22Rv1 (cell line): Measurements from ENCODE around the gene DIAPH2.

Experiments used
- ZFX ChIP-seq: fragments of 450-650 bp; IDR thresholded peaks from 2 replicates; pipeline ENCODE4 v1.6.1; 2017; ENCODE audit warnings: antibody characterized with exemption, borderline replicate concordance
- TF ChIP-seq, protein P1 (sequence below): fragments of 450-650 bp; IDR thresholded peaks from 2 replicates; pipeline ENCODE4 v1.5.1; 2017; ENCODE audit warnings: mild to moderate bottlenecking

- TF ChIP-seq, protein P1, sequence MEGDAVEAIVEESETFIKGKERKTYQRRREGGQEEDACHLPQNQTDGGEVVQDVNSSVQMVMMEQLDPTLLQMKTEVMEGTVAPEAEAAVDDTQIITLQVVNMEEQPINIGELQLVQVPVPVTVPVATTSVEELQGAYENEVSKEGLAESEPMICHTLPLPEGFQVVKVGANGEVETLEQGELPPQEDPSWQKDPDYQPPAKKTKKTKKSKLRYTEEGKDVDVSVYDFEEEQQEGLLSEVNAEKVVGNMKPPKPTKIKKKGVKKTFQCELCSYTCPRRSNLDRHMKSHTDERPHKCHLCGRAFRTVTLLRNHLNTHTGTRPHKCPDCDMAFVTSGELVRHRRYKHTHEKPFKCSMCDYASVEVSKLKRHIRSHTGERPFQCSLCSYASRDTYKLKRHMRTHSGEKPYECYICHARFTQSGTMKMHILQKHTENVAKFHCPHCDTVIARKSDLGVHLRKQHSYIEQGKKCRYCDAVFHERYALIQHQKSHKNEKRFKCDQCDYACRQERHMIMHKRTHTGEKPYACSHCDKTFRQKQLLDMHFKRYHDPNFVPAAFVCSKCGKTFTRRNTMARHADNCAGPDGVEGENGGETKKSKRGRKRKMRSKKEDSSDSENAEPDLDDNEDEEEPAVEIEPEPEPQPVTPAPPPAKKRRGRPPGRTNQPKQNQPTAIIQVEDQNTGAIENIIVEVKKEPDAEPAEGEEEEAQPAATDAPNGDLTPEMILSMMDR, result no peak
- TF ChIP-seq ZFX, result no peak
Observed at GRCh38 chrX:96919672-96920071, 235.0 kb downstream of the DIAPH2 start.
